ENCODE results near the gene GLP1R.

GRCh38 chr6:39088331-39088730 is 39.8 kb downstream of the GLP1R start:
- TF ChIP-seq CTCF (IDR thresholded peaks at IDR 0.05) (peak in 2 of 3 experiments; percentile 14 to 26), POLR2A (IDR thresholded peaks at IDR 0.05) (no peak)
